H1 (cell line): Measurements from ENCODE around the gene KAT5. TPM values are rescaled to one million over a fixed set of nuclear protein-coding genes. Genes with fewer than 3 reads are reported as not detected.

Experiments
- CTCF ChIA-PET: fragments of 300-600 bp; sonication (Branson Sonifier 250); formaldehyde crosslinking; loops from one replicate; lab custom pipeline; 2021; ENCODE audit not compliant: partially characterized antibody; lab: Charles Lee
- POLR2A ChIA-PET: fragments of 300-600 bp; sonication (Branson Sonifier 250); formaldehyde crosslinking; loops from one replicate; lab custom pipeline; 2021; ENCODE audit warnings: inconsistent platforms; ENCODE audit not compliant: partially characterized antibody; lab: Charles Lee
- DNase-seq, 2 experiments: peaks; one replicate each; pipeline versions ENCODE4 v3.0.0 to v3.0.0-alpha.2; 2010 to 2022; ENCODE audit warnings: low spot score in 2 of 2, low read depth in 1 of 2, mixed read lengths in 1 of 2
- FAIRE-seq: peaks from 2 replicates; lab custom pipeline; 2011; peaks lifted over from hg19 to GRCh38; lab: Jason Lieb, UNC
- H2AFZ ChIP-seq: 2 replicates; pipeline ENCODE4 v1.8.1; 2012; ENCODE audit warnings: low read length, inconsistent platforms
- H2AK5ac ChIP-seq: 2 replicates; pipeline ENCODE4 v1.6.1; 2013; ENCODE audit warnings: low read depth, low read length
- H2BK120ac ChIP-seq: replicated peaks from 2 replicates; pipeline ENCODE3; 2013; ENCODE audit warnings: low read depth, low read length, inconsistent platforms
- H2BK12ac ChIP-seq: 2 replicates; pipeline ENCODE4 v1.6.1; 2013; ENCODE audit warnings: low read depth, low read length
- H2BK15ac ChIP-seq: 2 replicates; pipeline ENCODE4 v1.6.1; 2013; ENCODE audit warnings: low read length
- H2BK20ac ChIP-seq: 2 replicates; pipeline ENCODE4 v1.6.1; 2013; ENCODE audit warnings: low read length
- H2BK5ac ChIP-seq: 2 replicates; pipeline ENCODE4 v1.6.1; 2013; ENCODE audit warnings: low read depth, low read length
- H3K14ac ChIP-seq: 2 replicates; pipeline ENCODE4 v1.6.1; 2013; ENCODE audit warnings: inconsistent platforms; ENCODE audit not compliant: insufficient read length
- H3K18ac ChIP-seq: 2 replicates; pipeline ENCODE4 v1.6.1; 2013; ENCODE audit warnings: low read length; ENCODE audit errors: extremely low read depth
- H3K23ac ChIP-seq: 2 replicates; pipeline ENCODE4 v1.6.1; 2013; ENCODE audit warnings: inconsistent platforms; ENCODE audit not compliant: insufficient read length
- H3K23me2 ChIP-seq: 2 replicates; pipeline ENCODE4 v1.6.1; 2013; ENCODE audit warnings: low read depth, low read length
- H3K27ac ChIP-seq: 2 replicates; pipeline ENCODE4 v1.6.1; 2011; ENCODE audit warnings: low read depth, low read length, inconsistent platforms
- H3K27me3 ChIP-seq, 4 experiments: replicated peaks in 1 of 4; 1 replicate in 1 of 4; 2 replicates in 3 of 4; pipeline versions ENCODE4 v1.6.1 to v1.8.1; 2011 to 2013; ENCODE audit warnings: low read length in 3 of 4, mild to moderate bottlenecking in 3 of 4, inconsistent platforms in 2 of 4, mixed read lengths in 2 of 4, moderate library complexity in 1 of 4; ENCODE audit not compliant: control insufficient read depth in 3 of 4, insufficient read depth in 3 of 4; ENCODE audit errors: extremely low read depth in 1 of 4
- H3K36me3 ChIP-seq, 4 experiments: 2 replicates each; pipeline versions ENCODE4 v1.6.1 to v1.8.1; 2011 to 2013; ENCODE audit warnings: mild to moderate bottlenecking in 4 of 4, low read length in 3 of 4, moderate library complexity in 2 of 4, control low read depth in 1 of 4, inconsistent platforms in 1 of 4; ENCODE audit not compliant: insufficient read depth in 4 of 4, control insufficient read depth in 2 of 4
- H3K4ac ChIP-seq: replicated peaks from 2 replicates; pipeline ENCODE3; 2013; ENCODE audit warnings: low read length, low read depth, mixed read lengths, inconsistent platforms; ENCODE audit not compliant: insufficient read length
- H3K4me1 ChIP-seq, 4 experiments: replicated peaks in 1 of 4; 1 replicate in 1 of 4; 2 replicates in 3 of 4; pipeline versions ENCODE4 v1.6.1 to v1.8.1; 2011 to 2013; ENCODE audit warnings: low read length in 3 of 4, inconsistent platforms in 2 of 4, mixed read lengths in 1 of 4; ENCODE audit not compliant: insufficient read depth in 4 of 4, control insufficient read depth in 3 of 4
- H3K4me2 ChIP-seq, 2 experiments: 2 replicates each; pipeline versions ENCODE4 v1.6.1 to v1.8.1; 2011 to 2013; ENCODE audit warnings: low read depth in 2 of 2, low read length in 2 of 2, control low read depth in 1 of 2, inconsistent platforms in 1 of 2, mild to moderate bottlenecking in 1 of 2; ENCODE audit not compliant: insufficient read depth in 1 of 2
- H3K4me3 ChIP-seq, 4 experiments: fragments of 200-600, 300-600 bp in 1 of 4; sonication (generic), shearing (Covaris generic), sonication (Bioruptor Twin) in 1 of 4; 2 replicates each; pipeline versions ENCODE4 v1.5.1 to v1.8.1; 2011 to 2016; ENCODE audit warnings: low read length in 4 of 4, low read depth in 3 of 4, control low read depth in 2 of 4, inconsistent platforms in 2 of 4, mild to moderate bottlenecking in 2 of 4, mixed read lengths in 1 of 4, moderate library complexity in 1 of 4; ENCODE audit not compliant: insufficient read depth in 2 of 4; ENCODE audit errors: extremely low read depth in 1 of 4
- H3K56ac ChIP-seq: replicated peaks from 2 replicates; pipeline ENCODE3; 2013; ENCODE audit warnings: low read depth, mild to moderate bottlenecking, mixed read lengths, low read length, inconsistent platforms; ENCODE audit not compliant: insufficient read length
- H3K79me1 ChIP-seq: 2 replicates; pipeline ENCODE4 v1.6.1; 2013; ENCODE audit warnings: low read depth, low read length, control low read depth
- H3K79me2 ChIP-seq, 2 experiments: 2 replicates each; pipeline versions ENCODE4 v1.6.1 to v1.8.1; 2012 to 2013; ENCODE audit warnings: low read length in 2 of 2, mild to moderate bottlenecking in 2 of 2, inconsistent platforms in 1 of 2; ENCODE audit not compliant: insufficient read depth in 2 of 2, control insufficient read depth in 1 of 2
- H3K9ac ChIP-seq, 4 experiments: replicated peaks in 1 of 4; 1 replicate in 1 of 4; 2 replicates in 3 of 4; pipeline versions ENCODE4 v1.6.1 to v1.8.1; 2011 to 2013; ENCODE audit warnings: low read depth in 3 of 4, low read length in 3 of 4, control low read depth in 2 of 4, mild to moderate bottlenecking in 2 of 4, moderate library complexity in 2 of 4, inconsistent platforms in 1 of 4; ENCODE audit errors: extremely low read depth in 1 of 4
- H3K9me3 ChIP-seq, 2 experiments: 2 replicates each; pipeline versions ENCODE4 v1.6.1 to v1.8.1; 2012 to 2013; ENCODE audit warnings: mild to moderate bottlenecking in 2 of 2, moderate library complexity in 2 of 2, control low read depth in 1 of 2, inconsistent platforms in 1 of 2, low read depth in 1 of 2, low read length in 1 of 2, mixed read lengths in 1 of 2; ENCODE audit not compliant: insufficient read depth in 2 of 2
- H4K20me1 ChIP-seq, 2 experiments: replicated peaks in 1 of 2; 2 replicates each; pipeline versions ENCODE3 to v1.8.1; 2011 to 2013; ENCODE audit warnings: inconsistent platforms in 2 of 2, low read length in 2 of 2, mild to moderate bottlenecking in 1 of 2; ENCODE audit not compliant: insufficient read depth in 2 of 2, control insufficient read depth in 1 of 2
- H4K5ac ChIP-seq: 2 replicates; pipeline ENCODE4 v1.6.1; 2013; ENCODE audit warnings: low read length, low read depth, mixed read lengths, inconsistent platforms; ENCODE audit not compliant: insufficient read length
- H4K8ac ChIP-seq: 2 replicates; pipeline ENCODE4 v1.8.0; 2013; ENCODE audit warnings: mild to moderate bottlenecking, moderate library complexity, low read length, inconsistent platforms; ENCODE audit not compliant: insufficient read depth; ENCODE audit errors: extremely low read depth
- H4K91ac ChIP-seq: replicated peaks from 2 replicates; pipeline ENCODE3; 2013; ENCODE audit warnings: low read length, mixed read lengths, inconsistent platforms; ENCODE audit not compliant: insufficient read length
- WGBS, 2 experiments: shearing (Covaris generic) in 1 of 2; methylation state at CpG; one replicate each; pipeline versions ENCODE4 v1.1.6 to v1.1.7; 2013 to 2015; ENCODE audit warnings: low lambda C conversion rate in 2 of 2, mixed read lengths in 2 of 2, inconsistent platforms in 1 of 2, low coverage in 1 of 2, missing lambda C conversion rate in 1 of 2; ENCODE audit not compliant: insufficient replicate concordance in 2 of 2, insufficient coverage in 1 of 2, insufficient read length in 1 of 2; ENCODE audit errors: extremely low coverage in 1 of 2, missing lambda C conversion rate in 1 of 2; 5-methylcytosine and 5-hydroxymethylcytosine counted together
- polyA plus RNA-seq, 7 experiments: library from polyadenylated mRNA; depleted of rRNA in 3 of 7; stranded (reverse) in 5 of 7; unstranded in 2 of 7; fragments of >200 nt in 5 of 7; fragments of 200-250 nt in 2 of 7; gene quantifications; 1 replicate in 5 of 7; 2 replicates in 1 of 7; 4 replicates in 1 of 7; pipeline versions ENCODE4 v1.2.1 to v1.2.3, GENCODE V29; 2011 to 2013; ENCODE audit warnings: missing spikeins in 2 of 7, mixed read lengths in 2 of 7
- total RNA-seq: library from RNA; stranded (reverse); fragmentation: NEBNext Ultra II Directional; extraction: Animal tissue kit (Norgen Biotek cat#: 25700); gene quantifications from 2 replicates; pipeline ENCODE4 v1.2.1, GENCODE V29; 2021

The KAT5 gene
- total and polyA plus RNA-seq, 2 of the 8 experiments (the other 6 are each of a cell fraction or from before 2014, with no cell fraction given) = 26.7 to 37.4 TPM

DNA sequence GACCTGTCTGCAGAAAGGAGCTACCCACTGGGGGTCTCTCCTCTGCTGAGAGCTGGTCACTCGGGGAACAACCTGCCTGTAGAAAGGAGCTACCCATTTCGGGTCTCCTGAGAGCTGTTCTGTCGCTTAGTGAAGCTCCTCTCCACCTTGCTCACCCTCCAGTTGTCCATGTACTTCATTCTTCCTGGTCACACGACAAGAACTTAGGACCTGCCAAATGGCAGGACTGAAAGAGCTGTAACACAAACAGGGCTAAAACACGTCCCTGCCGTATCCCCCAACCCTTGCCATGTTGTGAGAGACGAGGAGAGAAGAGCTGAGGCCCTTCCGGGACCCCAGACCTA lies 32.6 kb downstream of the KAT5 start:
- Histone ChIP-seq H3K79me2 (no peaks in the 10 kb centered on the region), H3K4me1 (no peaks in the 10 kb centered on the region), H4K91ac (no peak overlapping the region), H2AFZ (no peak overlapping the region), H3K36me3 (no peaks in the 10 kb centered on the region), H3K14ac (no peak overlapping the region), H3K23ac (no peak overlapping the region), H2BK12ac (no peak overlapping the region), H2BK15ac (no peak overlapping the region), H3K9ac (no peak overlapping the region), H3K23me2 (no peaks in the 10 kb centered on the region), H4K20me1 (no peaks in the 10 kb centered on the region), H4K5ac (no peak overlapping the region), H2BK120ac (no peak overlapping the region), H2BK5ac (no peak overlapping the region), H3K27ac (no peak overlapping the region), H3K79me1 (no peaks in the 10 kb centered on the region), H3K4me3 (no peak overlapping the region), H3K4me2 (no peak overlapping the region), H3K56ac (no peak overlapping the region), H2AK5ac (no peak overlapping the region), H2BK20ac (no peak overlapping the region), H3K9me3 (peaks cover 3 to 16% of the 10 kb centered on the region in 2 experiments; a peak in 3 of 4 replicates), H3K27me3 (peaks cover 0 to 2% (median 0%) of the 10 kb centered on the region in 4 experiments; a peak in 1 of 7 replicates), H3K18ac (no peak overlapping the region), H4K8ac (no peak overlapping the region), H3K4ac (no peak overlapping the region)
- no peak for DNase-seq
- POLR2A ChIA-PET = interaction anchor here (1.1 to 1.2 kb wide), 2 partner anchors 24 to 31 kb away, joined by 3 to 4 read pairs; partner anchors contain the start of gene RNASEH2C
- no peak for FAIRE-seq
- CTCF ChIA-PET = interaction anchor here (0.6 to 2.2 kb wide), 22 partner anchors 10 to 461 kb away, joined by 3 to 8 read pairs (median 4); no protein-coding TSS in a partner anchor
- 65% methylated on average over 7 of the region's 8 CpGs; no CpG with 5 or more reads in 1 of the 2 experiments for WGBS, 2 experiments
